Neural cell (in vitro differentiated cells): ENCODE data around the gene OLFML2B. TPM values are rescaled to one million over a fixed set of nuclear protein-coding genes. Genes with fewer than 3 reads are reported as not detected.

Experiments used
- H2AFZ ChIP-seq: fragments of 200-600, 300-800 bp; sonication (generic), shearing (Covaris generic); 2 replicates; pipeline ENCODE4 v1.6.0; 2014; ENCODE audit warnings: low read depth, mild to moderate bottlenecking, antibody characterized with exemption, low read length, moderate library complexity
- H3F3A ChIP-seq: fragments of 200-600 bp; shearing (Covaris generic); 2 replicates; pipeline ENCODE4 v1.6.1; 2016; ENCODE audit warnings: mild to moderate bottlenecking, moderate library complexity, mixed read lengths, antibody characterized with exemption, low read length; ENCODE audit not compliant: insufficient read depth, poor library complexity, severe bottlenecking
- H3K27ac ChIP-seq: fragments of 200-600, 300-800 bp; sonication (generic), shearing (Covaris generic); 2 replicates; pipeline ENCODE4 v1.5.1; 2014; ENCODE audit warnings: mild to moderate bottlenecking, low read length, moderate library complexity
- H3K27me3 ChIP-seq: fragments of 300-800, 200-600 bp; sonication (generic), shearing (Covaris generic); 2 replicates; pipeline ENCODE4 v1.6.0; 2014; ENCODE audit warnings: mild to moderate bottlenecking, low read depth, low read length, moderate library complexity; ENCODE audit not compliant: insufficient read depth
- H3K36me3 ChIP-seq: fragments of 300-800, 200-600 bp; sonication (generic), shearing (Covaris generic); 2 replicates; pipeline ENCODE4 v1.5.1; 2014; ENCODE audit warnings: mild to moderate bottlenecking, antibody characterized with exemption, low read length, moderate library complexity; ENCODE audit not compliant: insufficient read depth
- H3K4me2 ChIP-seq: fragments of 300-800, 200-600 bp; sonication (generic), shearing (Covaris generic); 2 replicates; pipeline ENCODE4 v1.6.0; 2014; ENCODE audit warnings: mild to moderate bottlenecking, low read length
- H3K4me3 ChIP-seq: fragments of 300-800, 200-600 bp; sonication (generic), shearing (Covaris generic); 2 replicates; pipeline ENCODE4 v1.5.1; 2014; ENCODE audit warnings: mild to moderate bottlenecking, low read length, moderate library complexity
- H3K79me2 ChIP-seq: fragments of 200-600 bp; shearing (Covaris generic); replicated peaks from 2 replicates; pipeline ENCODE4 v1.6.0; 2014; ENCODE audit warnings: mild to moderate bottlenecking, low read length, moderate library complexity; ENCODE audit not compliant: insufficient read depth
- H3K9ac ChIP-seq: fragments of 300-800, 200-600 bp; sonication (generic), shearing (Covaris generic); 2 replicates; pipeline ENCODE4 v1.6.1; 2016; ENCODE audit warnings: mild to moderate bottlenecking, low read length, mixed read lengths
- H3K9me2 ChIP-seq: fragments of 200-600 bp; shearing (Covaris generic); 2 replicates; pipeline ENCODE4 v1.6.1; 2016; ENCODE audit warnings: mild to moderate bottlenecking, low read length, mixed read lengths; ENCODE audit not compliant: insufficient read depth
- H3K9me3 ChIP-seq: fragments of 200-600, 300-800 bp; sonication (generic), shearing (Covaris generic); 2 replicates; pipeline ENCODE4 v1.6.1; 2016; ENCODE audit warnings: mild to moderate bottlenecking, mixed run types, low read length, moderate library complexity, mixed read lengths
- H4K20me1 ChIP-seq: fragments of 200-600 bp; shearing (Covaris generic); 2 replicates; pipeline ENCODE4 v1.6.1; 2016; ENCODE audit warnings: mild to moderate bottlenecking, mixed run types; ENCODE audit not compliant: insufficient read depth
- CTCF ChIP-seq: fragments of 450-650 bp; IDR thresholded peaks from 2 replicates; pipeline ENCODE4 v1.5.1; 2014; ENCODE audit warnings: antibody characterized with exemption, mild to moderate bottlenecking, moderate library complexity; ENCODE audit not compliant: poor library complexity, severe bottlenecking
- EP300 ChIP-seq: fragments of 450-650 bp; conservative IDR thresholded peaks from 2 replicates; pipeline ENCODE4 v1.6.1; 2014; ENCODE audit warnings: antibody characterized with exemption, mild to moderate bottlenecking, moderate library complexity; ENCODE audit not compliant: poor library complexity, severe bottlenecking
- EZH2 ChIP-seq: fragments of 200-600, 300-800 bp; shearing (Covaris generic), sonication (generic); IDR thresholded peaks from 2 replicates; pipeline ENCODE4 v1.6.1; 2014; ENCODE audit warnings: antibody characterized with exemption, low read length, borderline replicate concordance, mild to moderate bottlenecking; ENCODE audit not compliant: insufficient read depth, poor library complexity, severe bottlenecking
- MXI1 ChIP-seq: fragments of 450-650 bp; conservative IDR thresholded peaks from 2 replicates; pipeline ENCODE4 v1.6.1; 2014; ENCODE audit warnings: antibody characterized with exemption, mild to moderate bottlenecking; ENCODE audit not compliant: poor library complexity, severe bottlenecking
- POLR2AphosphoS5 ChIP-seq: IDR thresholded peaks from 2 replicates; pipeline ENCODE4 v1.6.1; 2012
- RAD21 ChIP-seq: fragments of 450-650 bp; conservative IDR thresholded peaks from 2 replicates; pipeline ENCODE4 v1.6.1; 2014; ENCODE audit warnings: antibody characterized with exemption, mild to moderate bottlenecking, moderate library complexity
- REST ChIP-seq: IDR thresholded peaks from 2 replicates; pipeline ENCODE4 v1.6.1; 2012; ENCODE audit warnings: borderline replicate concordance
- SMC3 ChIP-seq: fragments of 450-650 bp; conservative IDR thresholded peaks from 2 replicates; pipeline ENCODE4 v1.6.1; 2014; ENCODE audit warnings: antibody characterized with exemption, mild to moderate bottlenecking, moderate library complexity; ENCODE audit not compliant: poor library complexity
- TAF1 ChIP-seq: IDR thresholded peaks from 2 replicates; pipeline ENCODE4 v1.6.1; 2012; ENCODE audit warnings: low read depth
- polyA plus RNA-seq: library from polyadenylated mRNA; depleted of rRNA; stranded (reverse); fragments of >200 nt; gene quantifications from 2 replicates; pipeline ENCODE4 v1.2.3, GENCODE V29; 2014

The OLFML2B gene
- polyA plus RNA-seq, 1 donor from 2014 or later = 0.78 TPM

GRCh38 chr1:162016631-162017030 is 7.0 kb downstream of the OLFML2B start:
- Histone ChIP-seq H3K4me3 (no peak overlapping the region), H2AFZ (no peak overlapping the region), H3F3A (no peaks in the 10 kb centered on the region), H3K9me2 (no peaks in the 10 kb centered on the region), H3K9ac (no peak overlapping the region), H3K4me2 (no peak overlapping the region), H4K20me1 (no peaks in the 10 kb centered on the region), H3K27ac (no peak overlapping the region), H3K27me3 (no peaks in the 10 kb centered on the region), H3K36me3 (no peaks in the 10 kb centered on the region), H3K9me3 (no peaks in the 10 kb centered on the region), H3K79me2 (no peaks in the 10 kb centered on the region)
- no peak for TF ChIP-seq MXI1
- TF ChIP-seq CTCF = no peak
- no peak for TF ChIP-seq TAF1
- TF ChIP-seq RAD21 = no peak
- TF ChIP-seq REST = no peak
- TF ChIP-seq EP300 = no peak
- TF ChIP-seq EZH2 = no peak
- no peak for TF ChIP-seq POLR2AphosphoS5
- no peak for TF ChIP-seq SMC3

GRCh38 chr1:162015196-162015595 is 8.5 kb downstream of the OLFML2B start:
- Histone ChIP-seq H4K20me1 (no peaks in the 10 kb centered on the region), H3F3A (no peaks in the 10 kb centered on the region), H2AFZ (no peak overlapping the region), H3K36me3 (no peaks in the 10 kb centered on the region), H3K79me2 (no peaks in the 10 kb centered on the region), H3K27ac (no peak overlapping the region), H3K9ac (no peak overlapping the region), H3K27me3 (no peaks in the 10 kb centered on the region), H3K9me3 (no peaks in the 10 kb centered on the region), H3K4me3 (no peak overlapping the region), H3K9me2 (no peaks in the 10 kb centered on the region), H3K4me2 (no peak overlapping the region)
- TF ChIP-seq EZH2 (no peak), MXI1 (no peak), REST (no peak), CTCF (no peak), RAD21 (no peak), EP300 (no peak), SMC3 (no peak), POLR2AphosphoS5 (no peak), TAF1 (no peak)
